GM18507 (cell line): ENCODE measurements around the gene KRT17.
A peak's percentile ranks its signal among the peaks of the same experiment; 100 is the strongest.
"Not testable (repeated sequence)": the region's sequence is repeated elsewhere in the genome, so short reads cannot be mapped to it uniquely, and the experiment has no call there.

Experiments
- DNase-seq: peaks from one replicate; pipeline ENCODE4 v3.0.0; 2011; ENCODE audit warnings: low read depth; ENCODE audit not compliant: insufficient read length; ENCODE audit errors: extremely low spot score
- FAIRE-seq: peaks from 2 replicates; lab custom pipeline; 2011; peaks lifted over from hg19 to GRCh38; lab: Jason Lieb, UNC

Gene KRT17

GRCh38 chr17:41654678-41655607 is 30.6 kb upstream of the KRT17 start:
- no peak for DNase-seq
- FAIRE-seq, result no peak

GRCh38 chr17:41653892-41654677 is 29.7 kb upstream of the KRT17 start:
- no peak for FAIRE-seq

DNA sequence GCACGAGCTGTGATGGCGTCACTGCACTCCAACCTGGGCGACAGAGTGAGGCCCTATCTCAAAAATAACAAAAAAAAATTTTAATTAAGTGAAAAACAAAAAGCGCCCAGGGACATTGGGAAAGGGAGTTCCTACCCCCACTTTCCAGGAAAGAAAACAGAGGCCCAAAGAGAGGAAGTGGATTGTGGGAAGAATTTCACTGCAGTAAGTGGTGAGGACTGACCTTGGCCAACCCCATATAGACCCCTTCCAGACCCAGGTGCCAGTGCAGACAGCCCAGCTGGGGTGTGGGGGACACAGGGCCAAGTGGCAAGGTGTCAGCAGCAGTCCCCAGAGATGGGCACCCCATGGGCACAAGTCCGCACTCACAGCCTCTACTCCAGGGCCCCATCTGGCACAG is 29.0 kb upstream of the KRT17 start:
- DNase-seq (no peak), FAIRE-seq (no peak)

More at GRCh38 chr17:41653892-41654677, 29.7 kb upstream of the KRT17 start:
- DNase-seq, result no peak

- no peak for DNase-seq
- FAIRE-seq, result no peak
These were observed 28.1 kb upstream of the KRT17 start for GRCh38 chr17:41652461-41652970.

GRCh38 chr17:41651625-41652460 is 27.5 kb upstream of the KRT17 start:
- DNase-seq (no peak), FAIRE-seq (no peak)

DNA sequence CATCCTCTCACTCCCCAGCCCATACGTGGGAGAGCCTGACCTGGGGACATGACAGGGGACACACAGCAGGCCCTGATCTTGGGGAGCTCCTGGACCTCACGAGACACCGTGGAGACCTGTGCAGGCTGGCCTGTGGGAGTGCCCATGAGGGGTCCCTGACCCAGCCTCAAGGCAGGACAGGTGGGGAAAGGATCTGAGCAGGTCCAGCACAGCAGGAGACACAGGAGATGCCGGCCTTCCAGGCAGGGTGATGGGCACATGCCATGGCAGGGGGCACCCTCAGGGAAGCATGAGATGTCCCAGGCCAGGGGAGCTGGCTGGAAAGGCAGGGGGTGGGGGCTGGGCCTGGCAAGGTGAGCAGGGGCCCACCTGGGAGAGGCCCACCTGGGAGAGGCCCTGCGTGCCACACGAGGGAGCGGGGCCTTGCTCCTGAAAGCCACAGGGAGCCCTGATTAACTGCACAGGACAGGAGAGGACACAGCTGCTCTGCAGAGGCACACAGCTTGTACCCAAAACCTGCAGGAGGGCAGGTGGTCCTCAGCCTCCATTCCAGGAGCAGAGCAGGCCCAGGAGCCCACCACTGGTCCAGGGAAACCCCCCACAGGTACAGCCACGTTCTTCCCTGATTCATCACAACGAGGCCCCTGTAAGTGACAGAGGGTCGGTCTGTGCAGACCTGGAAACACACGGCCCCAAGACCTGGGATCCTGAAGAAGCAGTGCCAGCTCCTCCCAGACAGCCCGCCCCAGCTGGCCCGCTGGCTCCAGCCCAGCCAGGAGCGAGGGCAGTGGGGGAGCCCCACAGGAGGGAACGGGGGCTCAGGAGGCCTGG is 26.6 kb upstream of the KRT17 start:
- DNase-seq (no peak), FAIRE-seq (no peak)

GRCh38 chr17:41649923-41650519 is 25.6 kb upstream of the KRT17 start:
- DNase-seq, result no peak
- FAIRE-seq, result no peak

DNA sequence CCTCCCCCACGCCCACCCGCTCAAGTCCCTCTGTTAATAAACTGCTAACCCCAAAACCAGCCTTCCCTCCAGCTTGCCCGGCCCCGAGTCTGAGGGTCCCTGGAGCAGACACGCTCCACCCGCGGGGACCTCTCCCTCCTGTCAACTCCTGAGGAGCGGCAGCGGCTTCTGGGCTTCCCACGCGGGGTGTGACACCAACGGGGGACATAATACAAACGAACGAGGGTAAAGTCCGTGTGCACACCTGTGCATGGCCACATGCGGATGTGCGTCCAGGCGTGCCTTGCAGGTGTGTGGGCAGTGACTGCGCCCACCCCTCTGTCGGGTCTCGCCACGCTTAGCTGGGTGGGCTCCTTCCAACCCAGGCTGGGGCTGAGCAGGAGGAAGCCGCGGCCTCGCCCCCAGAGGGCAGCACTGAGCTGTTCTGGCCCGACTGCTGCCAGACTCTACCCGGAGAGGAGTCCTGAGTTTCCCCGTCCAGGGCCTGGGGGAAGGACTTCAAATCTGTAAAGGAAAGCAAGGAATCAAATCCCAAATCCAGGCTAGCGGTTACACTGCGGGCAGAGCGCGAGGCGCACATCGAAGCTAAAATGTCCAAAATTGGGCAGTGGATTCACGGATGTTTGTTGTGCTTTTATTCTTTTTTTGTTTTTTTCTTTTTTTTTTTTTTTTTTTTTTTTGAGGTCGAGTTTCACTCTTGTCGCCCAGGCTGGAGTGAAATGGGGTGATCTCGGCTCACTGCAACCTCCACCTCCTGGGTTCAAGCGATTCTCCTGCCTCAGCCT is 24.2 kb upstream of the KRT17 start:
- peak; percentile 70 for DNase-seq
- peak; percentile 80 for FAIRE-seq

DNA sequence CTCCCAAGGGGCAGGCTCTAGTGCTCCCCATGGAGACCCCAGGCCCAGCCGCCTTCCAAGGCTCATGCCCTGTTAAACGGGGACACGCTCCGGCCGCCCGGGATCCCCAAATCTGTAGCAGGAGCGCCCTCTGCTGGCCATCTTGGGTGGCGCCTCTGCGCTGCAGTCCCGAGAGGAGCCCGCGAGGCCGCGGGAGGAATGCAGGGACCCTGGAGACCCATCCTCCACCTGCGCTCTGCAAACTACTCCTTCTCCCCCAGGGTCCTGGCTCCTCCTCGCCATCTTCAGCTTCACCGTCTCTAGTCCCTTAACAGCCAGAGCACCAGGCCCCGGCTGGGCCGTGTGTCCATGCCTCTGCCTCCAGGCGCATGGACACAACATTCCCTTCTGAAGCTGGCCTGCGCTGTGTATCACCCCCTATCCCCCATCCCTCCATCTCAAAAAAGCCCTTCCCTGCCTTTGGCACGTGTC is 23.6 kb upstream of the KRT17 start:
- peak; percentile 81 for DNase-seq
- FAIRE-seq, result peak; percentile 62

DNA sequence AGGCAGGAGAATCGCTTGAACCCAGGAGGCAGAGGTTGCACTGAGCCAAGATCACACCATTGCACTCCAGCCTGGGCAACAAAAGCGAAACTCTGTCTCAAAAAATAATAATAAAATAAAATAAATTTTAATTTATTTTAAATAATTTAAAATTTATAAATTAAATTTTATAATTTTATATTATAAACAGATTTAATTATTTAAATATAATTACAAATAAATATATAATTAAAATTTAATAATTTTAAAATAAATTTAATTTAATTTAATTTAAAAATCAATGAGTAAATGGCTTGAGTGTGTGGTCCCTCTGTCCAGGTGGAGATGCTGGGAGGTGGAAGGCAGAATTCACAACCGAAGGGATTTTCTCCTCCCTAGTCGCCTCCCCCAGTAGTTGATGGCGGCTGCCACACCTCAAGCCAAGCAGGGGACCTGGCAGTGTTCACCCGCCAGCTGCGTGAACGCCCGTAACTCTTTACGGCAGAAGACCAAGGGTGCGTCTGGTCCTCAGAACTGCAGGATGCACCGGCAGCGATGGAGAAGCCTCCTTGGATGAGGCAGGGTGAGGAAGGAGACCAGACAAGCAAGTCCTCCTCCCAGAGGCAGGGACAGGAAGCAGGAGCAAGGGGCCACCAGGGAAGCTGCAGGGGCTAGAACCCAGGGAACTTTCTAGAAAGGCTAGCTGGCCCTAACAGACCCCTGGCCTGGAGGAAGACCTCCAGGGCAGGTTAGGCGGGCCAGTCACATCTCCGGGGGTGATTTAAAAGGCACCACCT is 22.9 kb upstream of the KRT17 start:
- FAIRE-seq (no peak), DNase-seq (no peak)

- DNase-seq, result no peak
- no peak for FAIRE-seq
These were observed 18.1 kb upstream of the KRT17 start for GRCh38 chr17:41642252-41643156.

DNA sequence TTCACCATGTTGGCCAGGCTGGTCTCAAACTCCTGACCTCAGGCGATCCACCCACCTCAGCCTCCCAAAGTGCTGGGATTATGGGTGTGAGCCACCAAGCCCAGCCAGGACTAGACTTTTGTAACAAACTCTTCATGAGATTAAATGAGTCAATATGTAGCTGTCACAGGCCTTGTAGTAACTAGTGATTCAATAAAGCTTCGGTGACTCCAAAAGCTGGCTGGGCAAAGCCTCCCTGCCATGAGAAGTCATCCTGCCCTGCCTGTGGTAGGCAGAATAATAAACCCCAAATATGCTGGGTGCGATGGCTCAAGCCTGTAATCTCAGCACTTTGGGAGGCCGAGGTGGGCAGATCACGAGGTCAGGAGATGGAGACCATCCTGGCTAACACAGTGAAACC is 16.2 kb upstream of the KRT17 start:
- not testable (repeated sequence) for DNase-seq, FAIRE-seq

GRCh38 chr17:41639492-41640473 is 15.4 kb upstream of the KRT17 start:
- no peak for FAIRE-seq

GRCh38 chr17:41638941-41639340 is 14.6 kb upstream of the KRT17 start:
- no peak for DNase-seq
- FAIRE-seq, result no peak

More at GRCh38 chr17:41639492-41640473, 15.4 kb upstream of the KRT17 start:
- no peak for DNase-seq

DNA sequence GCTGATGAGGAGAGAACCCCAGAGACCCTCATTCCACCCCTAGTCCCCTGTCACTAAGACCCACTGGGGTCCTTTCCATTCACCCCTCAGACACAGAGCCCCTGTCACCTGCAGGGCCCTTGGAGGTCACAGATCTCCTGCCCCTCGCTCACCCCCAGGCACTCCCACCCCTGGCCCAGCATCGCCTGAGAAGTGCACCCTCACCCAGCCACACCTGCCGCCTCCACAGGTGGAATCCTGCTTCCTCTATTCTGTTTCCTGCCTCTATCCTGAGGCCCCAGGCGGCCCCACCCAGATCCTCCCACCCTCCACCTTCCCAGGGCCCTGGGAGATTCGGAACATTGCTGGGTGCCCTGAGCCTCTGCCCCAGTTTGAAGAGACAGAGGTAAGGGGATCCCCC is 13.8 kb upstream of the KRT17 start:
- DNase-seq (no peak), FAIRE-seq (no peak)
